ENCODE measurements around the gene HCAR3.
"Not testable (repeated sequence)": the region's sequence is repeated elsewhere in the genome, so short reads cannot be mapped to it uniquely, and the experiment has no call there.

GRCh38 chr12:122701481-122701880 is 15.1 kb downstream of the HCAR3 start:
- TF ChIP-seq PHF8 (conservative IDR thresholded peaks at IDR 0.05; ENCODE audit: low read depth, low read length); CTCF (IDR thresholded peaks at IDR 0.05; ENCODE audit: control extremely low read depth in 1 of 3, insufficient read depth in 1 of 3, low read depth in 1 of 3, low read length in 3 of 3): not testable (repeated sequence)

Measured in H1 (cell line).